T-cell (primary cell): ENCODE measurements around the gene PEX1. TPM values are rescaled to one million over a fixed set of nuclear protein-coding genes. Genes with fewer than 3 reads are reported as not detected.

Experiments
- total RNA-seq, 35 experiments: library from RNA in 6 of 35; stranded (reverse) in 6 of 35; fragments of 120-200 nt in 1 of 35; gene quantifications; one replicate each; pipeline versions ENCODE4 v1.2.1 to v1.2.4 and lab custom pipeline; 2013 to 2026

Gene PEX1
- total RNA-seq, 5 donors from 2014 or later (not counting 1 experiment from before 2014, with no cell fraction given), result 24.0 to 33.8 (median 29.2) TPM

Other genes starting within 250 kb of the PEX1 start
- 10 to 100 TPM; 19.4 to 31.4 (median 28.1) TPM for gene GATAD1, start 81.0 kb downstream of the PEX1 start, total RNA-seq
- under 1 TPM in 1 of 5 donors, not detected in 4; 0.16 TPM for gene ERVW-1, start 50.6 kb downstream of the PEX1 start, total RNA-seq
- 10 to 100 TPM; 23.9 to 37.1 (median 29.6) TPM for gene RBM48, start 275 bp upstream of the PEX1 start, total RNA-seq
- gene FAM133B, start 61.9 kb upstream of the PEX1 start, total RNA-seq, result 10 to 100 TPM; 30.1 to 66.6 (median 39.4) TPM